A549 (cell line): ENCODE data around the gene PKHD1. TPM values are rescaled to one million over a fixed set of nuclear protein-coding genes. Genes with fewer than 3 reads are reported as not detected.

ENCODE experiments used
- ATAC-seq, 2 experiments: fragments of 200-7000 bp in 1 of 2; fragments of >200 bp in 1 of 2; cut with Nextera tagmentation in 1 of 2; cut with Tn5 transposase in 1 of 2; 3 replicates each; pipeline versions ENCODE4 v1.8.0 to v1.9.1; 2018 to 2020; ENCODE audit warnings: mild to moderate bottlenecking in 1 of 2, moderate library complexity in 1 of 2
- CTCF ChIA-PET: fragments of 300-600 bp; sonication (Branson Sonifier 250); formaldehyde crosslinking; extraction: SDS; loops from one replicate; lab custom pipeline; 2021; ENCODE audit warnings: antibody characterized with exemption, inconsistent platforms; lab: Yijun Ruan, JAX
- POLR2A ChIA-PET: fragments of 350-600 bp; formaldehyde crosslinking; extraction: SDS; loops from one replicate; lab custom pipeline; 2021; ENCODE audit warnings: antibody characterized with exemption, inconsistent platforms; lab: Yijun Ruan, JAX
- DNase-seq, 2 experiments: peaks; one replicate each; pipeline versions ENCODE4 v3.0.0 to v3.0.0-alpha.2; 2011 to 2016; ENCODE audit warnings: low read depth in 1 of 2, low spot score in 1 of 2
- FAIRE-seq: peaks from 2 replicates; lab custom pipeline; 2011; peaks lifted over from hg19 to GRCh38; lab: Jason Lieb, UNC
- H3K27ac ChIP-seq, 2 experiments: fragments of >200 bp; sonication (Bioruptor Twin); formaldehyde crosslinking; 3 replicates each; pipeline ENCODE4 v1.5.1; 2016 to 2017
- H3K4me1 ChIP-seq: fragments of >200 bp; sonication (Bioruptor Twin); formaldehyde crosslinking; 3 replicates; pipeline ENCODE4 v1.6.1; 2016
- H3K4me2 ChIP-seq: fragments of >200 bp; sonication (Bioruptor Twin); formaldehyde crosslinking; 3 replicates; pipeline ENCODE4 v1.6.1; 2016
- H3K4me3 ChIP-seq: fragments of >200 bp; sonication (Bioruptor Twin); formaldehyde crosslinking; 3 replicates; pipeline ENCODE4 v1.5.1; 2016
- H3K9me3 ChIP-seq: fragments of >200 bp; sonication (Bioruptor Twin); formaldehyde crosslinking; 3 replicates; pipeline ENCODE4 v1.6.1; 2016
- CHD2 ChIP-seq: fragments of 150-350 bp; IDR thresholded peaks from 2 replicates; pipeline ENCODE4 v1.6.1; 2014; ENCODE audit warnings: low read length; ENCODE audit not compliant: partially characterized antibody
- CHD4 ChIP-seq: fragments of 200-600 bp; sonication (generic); IDR thresholded peaks from 2 replicates; pipeline ENCODE4 v1.6.1; 2016; ENCODE audit warnings: antibody characterized with exemption, mild to moderate bottlenecking, borderline replicate concordance
- EHF ChIP-seq: fragments of 250-450 bp; sonication (Bioruptor Pico); IDR thresholded peaks from 2 replicates; pipeline ENCODE4 v1.5.0; 2020; ENCODE audit warnings: mild to moderate bottlenecking
- EP300 ChIP-seq, 2 experiments: fragments of >200 bp; sonication (Bioruptor Twin); formaldehyde crosslinking; IDR thresholded peaks; 2 replicates in 1 of 2; 3 replicates in 1 of 2; pipeline ENCODE4 v1.6.1; 2016 to 2017
- ESRRA ChIP-seq: fragments of 150-350 bp; IDR thresholded peaks from 2 replicates; pipeline ENCODE4 v1.6.1; 2014; ENCODE audit warnings: mild to moderate bottlenecking, low read length, borderline replicate concordance
- FOXS1 ChIP-seq: fragments of 250-450 bp; sonication (Bioruptor Pico); IDR thresholded peaks from 2 replicates; pipeline ENCODE4 v1.5.0; 2020; ENCODE audit warnings: mild to moderate bottlenecking, moderate library complexity
- HDAC2 ChIP-seq: fragments of 200-600 bp; sonication (generic); IDR thresholded peaks from 2 replicates; pipeline ENCODE4 v1.6.1; 2016
- HOXB5 ChIP-seq: fragments of 250-450 bp; sonication (Bioruptor Pico); IDR thresholded peaks from 2 replicates; pipeline ENCODE4 v1.5.0; 2020; ENCODE audit warnings: mild to moderate bottlenecking, moderate library complexity
- KDM1A ChIP-seq: fragments of 200-600 bp; sonication (generic); IDR thresholded peaks from 2 replicates; pipeline ENCODE4 v1.6.1; 2016; ENCODE audit warnings: low read depth, mild to moderate bottlenecking
- MYC ChIP-seq: IDR thresholded peaks from 2 replicates; pipeline ENCODE4 v1.6.1; 2012; ENCODE audit warnings: mild to moderate bottlenecking, inconsistent platforms, low read length, improper control_type of control experiment, borderline replicate concordance
- POLR2A ChIP-seq: IDR thresholded peaks from 2 replicates; pipeline ENCODE4 v1.6.1; 2012; ENCODE audit warnings: mild to moderate bottlenecking, low read length
- POLR2AphosphoS2 ChIP-seq: conservative IDR thresholded peaks from 2 replicates; pipeline ENCODE4 v1.6.1; 2012; ENCODE audit warnings: low read length, improper control_type of control experiment, inconsistent platforms
- RFX5 ChIP-seq: fragments of 450-650 bp; IDR thresholded peaks from 2 replicates; pipeline ENCODE4 v1.7.1; 2014; ENCODE audit warnings: antibody characterized with exemption, mild to moderate bottlenecking, moderate library complexity
- RNF2 ChIP-seq: fragments of 200-600 bp; sonication (generic); IDR thresholded peaks from 2 replicates; pipeline ENCODE4 v1.6.1; 2016; ENCODE audit warnings: low read depth, mild to moderate bottlenecking, antibody characterized with exemption, moderate library complexity, borderline replicate concordance
- SMC3 ChIP-seq: fragments of >200 bp; sonication (Bioruptor Twin); formaldehyde crosslinking; IDR thresholded peaks from 3 replicates; pipeline ENCODE4 v1.6.1; 2018; ENCODE audit warnings: inconsistent platforms
- SREBF2 ChIP-seq: fragments of 450-650 bp; IDR thresholded peaks from 2 replicates; pipeline ENCODE4 v1.6.1; 2014; ENCODE audit warnings: mild to moderate bottlenecking, moderate library complexity
- TP53 ChIP-seq: fragments of 250-450 bp; sonication (Bioruptor Pico); IDR thresholded peaks from 2 replicates; pipeline ENCODE4 v1.5.0; 2021; ENCODE audit warnings: mild to moderate bottlenecking, moderate library complexity
- ZC3H11A ChIP-seq: fragments of 450-650 bp; IDR thresholded peaks from 2 replicates; pipeline ENCODE4 v1.6.1; 2014; ENCODE audit warnings: antibody characterized with exemption, mild to moderate bottlenecking
- ZFP36 ChIP-seq: fragments of 450-650 bp; IDR thresholded peaks from 2 replicates; pipeline ENCODE4 v1.6.1; 2014; ENCODE audit warnings: borderline replicate concordance; ENCODE audit not compliant: partially characterized antibody
- ZNF302 ChIP-seq: fragments of 250-450 bp; sonication (Bioruptor Pico); IDR thresholded peaks from 2 replicates; pipeline ENCODE4 v1.9.0; 2021; ENCODE audit warnings: inconsistent platforms, mild to moderate bottlenecking, moderate library complexity
- ZSCAN20 ChIP-seq: fragments of 250-450 bp; sonication (Bioruptor Pico); IDR thresholded peaks from 2 replicates; pipeline ENCODE4 v1.8.0; 2022; ENCODE audit warnings: mild to moderate bottlenecking, moderate library complexity
- WGBS: methylation state at CpG from one replicate; pipeline ENCODE4 v1.1.6; 2017; ENCODE audit errors: missing lambda C conversion rate; 5-methylcytosine and 5-hydroxymethylcytosine counted together
- polyA plus RNA-seq, 4 experiments: library from polyadenylated mRNA; depleted of rRNA in 3 of 4; stranded (reverse); fragments of >200 nt; fragmentation: RNase III in 1 of 4; extraction: RNeasy Plus Mini Kit Qiagen cat#74134 plus additional on column Dnase treatment in 1 of 4; gene quantifications; 2 replicates in 3 of 4; 3 replicates in 1 of 4; pipeline ENCODE4 v1.2.3, GENCODE V29; 2011 to 2017
- TF ChIP-seq, protein P1 (sequence below): fragments of >200 bp; sonication (Bioruptor Twin); formaldehyde crosslinking; IDR thresholded peaks from 3 replicates; pipeline ENCODE4 v1.5.1; 2016
- TF ChIP-seq, protein P2 (sequence below): fragments of 450-650 bp; IDR thresholded peaks from 2 replicates; pipeline ENCODE4 v1.6.1; 2014; ENCODE audit warnings: antibody characterized with exemption
- TF ChIP-seq, protein P3 (sequence below): IDR thresholded peaks from 2 replicates; pipeline ENCODE4 v1.6.1; 2012

Gene PKHD1
- polyA plus RNA-seq, 2 of the 4 experiments (the other 2 are of a cell fraction), result not detected

DNA sequence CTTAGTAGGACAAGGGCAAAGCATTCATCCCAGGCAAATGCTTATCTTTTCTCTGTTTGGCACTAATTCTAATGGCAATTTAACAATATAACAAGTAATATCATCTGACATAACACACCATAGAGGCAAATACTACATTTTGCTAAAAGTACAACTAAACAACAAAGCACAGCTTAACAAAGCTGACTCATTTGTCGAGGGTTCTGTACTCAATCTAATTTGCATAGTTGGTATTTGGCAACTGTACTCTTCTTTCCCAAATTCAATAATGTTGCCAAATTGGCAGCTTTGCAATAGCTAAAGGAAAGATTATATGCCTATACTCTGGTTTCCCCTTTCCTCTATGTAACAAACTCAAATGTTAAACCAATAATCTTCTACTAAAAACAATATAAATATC lies 461.0 kb downstream of the PKHD1 start:
- FAIRE-seq (no peak), DNase-seq (no peak)
- TF ChIP-seq ZC3H11A (no peak), FOXS1 (CRISPR knock-in tag) (no peak), MYC (no peak), RFX5 (no peak)
- TF ChIP-seq, protein P1, sequence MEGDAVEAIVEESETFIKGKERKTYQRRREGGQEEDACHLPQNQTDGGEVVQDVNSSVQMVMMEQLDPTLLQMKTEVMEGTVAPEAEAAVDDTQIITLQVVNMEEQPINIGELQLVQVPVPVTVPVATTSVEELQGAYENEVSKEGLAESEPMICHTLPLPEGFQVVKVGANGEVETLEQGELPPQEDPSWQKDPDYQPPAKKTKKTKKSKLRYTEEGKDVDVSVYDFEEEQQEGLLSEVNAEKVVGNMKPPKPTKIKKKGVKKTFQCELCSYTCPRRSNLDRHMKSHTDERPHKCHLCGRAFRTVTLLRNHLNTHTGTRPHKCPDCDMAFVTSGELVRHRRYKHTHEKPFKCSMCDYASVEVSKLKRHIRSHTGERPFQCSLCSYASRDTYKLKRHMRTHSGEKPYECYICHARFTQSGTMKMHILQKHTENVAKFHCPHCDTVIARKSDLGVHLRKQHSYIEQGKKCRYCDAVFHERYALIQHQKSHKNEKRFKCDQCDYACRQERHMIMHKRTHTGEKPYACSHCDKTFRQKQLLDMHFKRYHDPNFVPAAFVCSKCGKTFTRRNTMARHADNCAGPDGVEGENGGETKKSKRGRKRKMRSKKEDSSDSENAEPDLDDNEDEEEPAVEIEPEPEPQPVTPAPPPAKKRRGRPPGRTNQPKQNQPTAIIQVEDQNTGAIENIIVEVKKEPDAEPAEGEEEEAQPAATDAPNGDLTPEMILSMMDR, result no peak
- TF ChIP-seq, all 56 proteins: peak for 0
- H3K27ac ChIP-seq, result no peak overlapping the region
- no peak overlapping the region for H3K4me2 ChIP-seq
- ChIA-PET CTCF (no interaction called here), POLR2A (no interaction called here)
- H3K4me1 ChIP-seq, result no peaks in the 10 kb centered on the region
- H3K9me3 ChIP-seq, result no peaks in the 10 kb centered on the region
- WGBS, result 0% methylated on average over 1 of the region's 1 CpG
- no peak overlapping the region for H3K4me3 ChIP-seq
- no peak for ATAC-seq

DNA sequence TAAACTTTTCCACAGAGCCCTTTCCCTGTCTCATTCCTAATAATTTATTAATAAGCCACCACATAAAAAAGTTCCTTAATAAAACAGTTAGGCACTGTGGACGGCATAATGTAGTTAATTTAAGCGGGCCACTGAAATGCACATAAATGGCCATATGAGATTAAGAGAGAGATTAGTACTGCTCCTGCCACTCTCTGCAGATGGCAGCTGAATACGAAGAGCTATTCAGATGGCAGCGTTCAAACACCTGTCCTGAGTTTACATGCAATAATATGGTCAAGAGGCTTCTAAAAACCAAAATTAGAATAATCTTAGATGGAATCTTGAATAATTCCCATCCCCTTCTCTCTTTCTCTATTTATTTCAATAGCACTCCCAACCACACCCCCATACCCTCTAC lies 461.8 kb downstream of the PKHD1 start:
- Histone ChIP-seq H3K4me1 (no peaks in the 10 kb centered on the region), H3K4me3 (no peak overlapping the region), H3K9me3 (no peaks in the 10 kb centered on the region), H3K4me2 (no peak overlapping the region), H3K27ac (no peak overlapping the region)
- DNase-seq, result no peak
- POLR2A ChIA-PET, result no interaction called here
- ATAC-seq, result no peak
- WGBS, result 18% methylated on average over 4 of the region's 4 CpGs
- no peak for FAIRE-seq
- TF ChIP-seq SMC3, result no peak
- TF ChIP-seq EHF (CRISPR knock-in tag), result no peak
- TF ChIP-seq ESRRA, result no peak
- no peak for TF ChIP-seq HOXB5
- TF ChIP-seq ZSCAN20 (CRISPR knock-in tag), result no peak
- CTCF ChIA-PET, result no interaction called here

DNA sequence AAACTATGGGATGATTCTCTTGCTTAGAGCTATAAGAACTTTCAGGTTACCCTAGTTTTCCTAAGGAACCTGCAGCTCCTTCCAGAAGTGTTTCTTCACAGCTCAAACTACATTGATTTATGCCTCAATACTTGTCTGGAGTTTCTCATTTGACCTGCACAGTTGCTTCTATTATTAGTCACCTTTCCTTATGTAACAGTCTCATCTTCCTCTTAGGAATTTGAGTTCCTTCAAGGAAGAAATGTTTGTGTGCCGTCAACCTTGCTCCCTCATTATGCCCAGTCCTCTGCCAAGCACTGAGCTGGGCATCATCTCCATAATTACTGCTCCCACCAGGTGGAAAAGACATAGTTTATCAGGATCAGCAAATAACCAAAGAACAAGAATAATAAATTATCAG lies 466.4 kb downstream of the PKHD1 start:
- DNase-seq (no peak), FAIRE-seq (no peak), ATAC-seq (no peak)
- Histone ChIP-seq H3K27ac (no peak overlapping the region), H3K9me3 (no peaks in the 10 kb centered on the region), H3K4me2 (no peak overlapping the region), H3K4me3 (no peak overlapping the region), H3K4me1 (no peaks in the 10 kb centered on the region)
- ChIA-PET POLR2A (no interaction called here), CTCF (no interaction called here)
- TF ChIP-seq ZFP36, result no peak
- TF ChIP-seq, protein P2, sequence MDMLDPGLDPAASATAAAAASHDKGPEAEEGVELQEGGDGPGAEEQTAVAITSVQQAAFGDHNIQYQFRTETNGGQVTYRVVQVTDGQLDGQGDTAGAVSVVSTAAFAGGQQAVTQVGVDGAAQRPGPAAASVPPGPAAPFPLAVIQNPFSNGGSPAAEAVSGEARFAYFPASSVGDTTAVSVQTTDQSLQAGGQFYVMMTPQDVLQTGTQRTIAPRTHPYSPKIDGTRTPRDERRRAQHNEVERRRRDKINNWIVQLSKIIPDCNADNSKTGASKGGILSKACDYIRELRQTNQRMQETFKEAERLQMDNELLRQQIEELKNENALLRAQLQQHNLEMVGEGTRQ, result no peak
- TF ChIP-seq RNF2, result no peak
- no peak for TF ChIP-seq HOXB5
- no peak for TF ChIP-seq EP300 (IDR thresholded peaks at IDR 0.05)
- no peak for TF ChIP-seq ZNF302
- TF ChIP-seq, protein P3, sequence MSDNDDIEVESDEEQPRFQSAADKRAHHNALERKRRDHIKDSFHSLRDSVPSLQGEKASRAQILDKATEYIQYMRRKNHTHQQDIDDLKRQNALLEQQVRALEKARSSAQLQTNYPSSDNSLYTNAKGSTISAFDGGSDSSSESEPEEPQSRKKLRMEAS, result no peak
- TF ChIP-seq KDM1A, result no peak
- no peak for TF ChIP-seq HDAC2
- TF ChIP-seq POLR2AphosphoS2, result no peak
- TF ChIP-seq CHD2, result no peak
- TF ChIP-seq SREBF2, result no peak
- no peak for TF ChIP-seq POLR2A
- no peak for TF ChIP-seq CHD4
- no peak for TF ChIP-seq TP53 (CRISPR knock-in tag)
- TF ChIP-seq SMC3, result no peak
- TF ChIP-seq, protein P1, result no peak
- 0% methylated on average over 1 of the region's 1 CpG for WGBS
